NCI-H524 treated with DMSO at 0.1 percent for 48 hours (cell line): ENCODE measurements around the gene CD40LG.

Source experiments
- DNase-seq: peaks from one replicate; lab custom pipeline; 2025; lab: John Stamatoyannopoulos, UW

CD40LG gene

GRCh38 chrX:136697156-136697555 is 49.2 kb downstream of the CD40LG start:
- DNase-seq, result no peak

GRCh38 chrX:136708348-136708747 is 60.4 kb downstream of the CD40LG start:
- no peak for DNase-seq
